OCI-LY7 (cell line): Measurements from ENCODE around the gene PAK5. TPM values are rescaled to one million over a fixed set of nuclear protein-coding genes. Genes with fewer than 3 reads are reported as not detected.

Experiments used
- BruUV-seq: library from RNA; stranded (reverse); fragments of 400-500 nt; replicated peaks from 2 replicates; lab custom pipeline; 2021; lab: Mats Ljungman, UMichigan
- CTCF ChIA-PET: fragments of 300-600 bp; sonication (Branson Sonifier 250); formaldehyde crosslinking; loops from one replicate; lab custom pipeline; 2022; ENCODE audit warnings: antibody characterized with exemption; ENCODE audit not compliant: unreplicated experiment; lab: Charles Lee
- POLR2A ChIA-PET: fragments of 300-600 bp; sonication (Branson Sonifier 250); formaldehyde crosslinking; loops from one replicate; lab custom pipeline; 2022; ENCODE audit warnings: antibody characterized with exemption; lab: Charles Lee
- DNase-seq: peaks from one replicate; pipeline ENCODE4 v3.0.0-alpha.2; 2015; ENCODE audit warnings: low spot score
- H2AFZ ChIP-seq: fragments of 200-600 bp; sonication (generic), shearing (Covaris generic); 2 replicates; pipeline ENCODE4 v1.6.1; 2014; ENCODE audit warnings: mild to moderate bottlenecking, antibody characterized with exemption, low read length, moderate library complexity
- H3K27ac ChIP-seq: fragments of 200-600 bp; sonication (generic); 2 replicates; pipeline ENCODE4 v1.5.1; 2014; ENCODE audit warnings: mixed run types, low read depth, mild to moderate bottlenecking, moderate library complexity, low read length, inconsistent platforms; ENCODE audit not compliant: poor library complexity, severe bottlenecking
- H3K36me3 ChIP-seq: fragments of 200-600 bp; sonication (generic); 2 replicates; pipeline ENCODE4 v1.6.1; 2014; ENCODE audit warnings: mild to moderate bottlenecking, antibody characterized with exemption, low read length, moderate library complexity, mixed read lengths; ENCODE audit not compliant: insufficient read depth
- H3K4me1 ChIP-seq: fragments of 200-600 bp; sonication (generic); 2 replicates; pipeline ENCODE4 v1.5.1; 2014; ENCODE audit warnings: mild to moderate bottlenecking, low read length; ENCODE audit not compliant: insufficient read depth, poor library complexity, severe bottlenecking
- H3K4me2 ChIP-seq: fragments of 200-600 bp; sonication (generic); 2 replicates; pipeline ENCODE4 v1.6.1; 2014; ENCODE audit warnings: mild to moderate bottlenecking, low read length
- H3K4me3 ChIP-seq: fragments of 200-600 bp; sonication (generic); 2 replicates; pipeline ENCODE4 v1.5.1; 2014; ENCODE audit warnings: mild to moderate bottlenecking, low read depth, low read length; ENCODE audit not compliant: poor library complexity, severe bottlenecking
- H3K79me2 ChIP-seq: fragments of 200-600 bp; sonication (generic); 2 replicates; pipeline ENCODE4 v1.6.1; 2016; ENCODE audit warnings: low read depth, mild to moderate bottlenecking, low read length, moderate library complexity, mixed read lengths; ENCODE audit not compliant: insufficient read depth
- H3K9me2 ChIP-seq: fragments of 200-600 bp; sonication (generic); 2 replicates; pipeline ENCODE4 v1.6.1; 2016; ENCODE audit warnings: mild to moderate bottlenecking, low read length, mixed read lengths; ENCODE audit not compliant: insufficient read depth
- H3K9me3 ChIP-seq: fragments of 200-600 bp; sonication (generic); 2 replicates; pipeline ENCODE4 v1.6.1; 2014; ENCODE audit warnings: mild to moderate bottlenecking, mixed run types, low read length, mixed read lengths
- H4K20me1 ChIP-seq: fragments of 200-600 bp; sonication (generic); 2 replicates; pipeline ENCODE4 v1.6.1; 2014; ENCODE audit warnings: mild to moderate bottlenecking, antibody characterized with exemption, low read length, moderate library complexity, mixed read lengths; ENCODE audit not compliant: insufficient read depth
- CTCF ChIP-seq: fragments of 200-600 bp; sonication (generic); conservative IDR thresholded peaks from 2 replicates; pipeline ENCODE4 v1.5.1; 2014; ENCODE audit warnings: mild to moderate bottlenecking, antibody characterized with exemption, low read length, moderate library complexity, mixed read lengths
- EZH2phosphoT487 ChIP-seq: fragments of 200-600 bp; sonication (generic); IDR thresholded peaks from 2 replicates; pipeline ENCODE4 v1.6.1; 2018; ENCODE audit warnings: low read depth, borderline replicate concordance, mild to moderate bottlenecking, mixed run types, antibody characterized with exemption, low read length, moderate library complexity, mixed read lengths
- intact Hi-C: fragments of 100-400 bp; cut with micrococcal nuclease; formaldehyde crosslinking; loops from one replicate; pipeline ENCODE4 v1.10.0; 2022; ENCODE audit not compliant: unreplicated experiment
- total RNA-seq, 2 experiments: library from RNA; depleted of rRNA in 1 of 2; stranded (reverse); fragments of >200 nt in 1 of 2; shearing (Covaris generic) in 1 of 2; gene quantifications; 2 replicates each; pipeline ENCODE4 v1.2.3, GENCODE V29; 2014 to 2022

Gene PAK5
- total RNA-seq, 2 experiments from 2014 or later: not detected

DNA sequence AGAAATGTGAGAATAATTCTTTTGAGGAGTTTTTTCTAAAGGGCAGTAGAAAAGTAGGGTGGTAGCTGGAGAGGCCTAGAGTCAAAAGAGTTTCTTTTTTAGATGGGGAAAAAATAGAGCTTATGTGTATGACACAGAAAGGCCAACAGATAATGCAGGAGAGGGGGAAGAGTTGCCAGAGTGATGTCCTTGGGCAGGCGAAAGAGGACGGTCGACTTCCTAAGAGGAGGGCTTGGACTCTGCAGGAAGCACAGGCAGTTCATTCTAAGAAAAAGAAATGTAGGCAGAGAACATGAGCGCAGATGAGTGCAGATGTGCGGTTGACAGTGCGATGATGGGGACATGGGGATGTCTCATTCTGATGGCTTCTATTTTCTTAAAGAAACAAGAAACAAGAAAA, 68.9 kb downstream of the PAK5 start:
- ChIA-PET CTCF (no interaction called here), POLR2A (interaction anchor here (1.0 kb wide), 1 partner anchor 17 kb away, joined by 3 read pairs; no protein-coding TSS in a partner anchor)
- intact Hi-C loops: no loop called here
- Histone ChIP-seq H3K4me3 (no peak overlapping the region), H3K9me2 (no peaks in the 10 kb centered on the region), H3K4me2 (no peak overlapping the region), H2AFZ (no peak overlapping the region), H3K27ac (no peak overlapping the region), H3K9me3 (no peaks in the 10 kb centered on the region), H3K79me2 (no peaks in the 10 kb centered on the region), H4K20me1 (no peaks in the 10 kb centered on the region), H3K4me1 (no peaks in the 10 kb centered on the region), H3K36me3 (no peaks in the 10 kb centered on the region)
- BruUV-seq: no TSS peak
- TF ChIP-seq CTCF (no peak), EZH2phosphoT487 (no peak)
- no peak for DNase-seq

- ChIA-PET POLR2A (no interaction called here), CTCF (no interaction called here)
- H3K4me3 ChIP-seq: no peak overlapping the region
- BruUV-seq: no TSS peak
- H2AFZ ChIP-seq: no peak overlapping the region
- no peak overlapping the region for H3K27ac ChIP-seq
- no peaks in the 10 kb centered on the region for H4K20me1 ChIP-seq
- H3K4me2 ChIP-seq: no peak overlapping the region
- no peaks in the 10 kb centered on the region for H3K9me3 ChIP-seq
- TF ChIP-seq EZH2phosphoT487: no peak
- TF ChIP-seq CTCF: no peak
- no peak for DNase-seq
- intact Hi-C loops: no loop called here
- H3K79me2 ChIP-seq: no peaks in the 10 kb centered on the region
- no peaks in the 10 kb centered on the region for H3K36me3 ChIP-seq
- H3K4me1 ChIP-seq: no peaks in the 10 kb centered on the region
- H3K9me2 ChIP-seq: no peaks in the 10 kb centered on the region
These were observed 77.4 kb downstream of the PAK5 start for GRCh38 chr20:9761476-9761875.

- Histone ChIP-seq H3K4me1 (no peaks in the 10 kb centered on the region), H4K20me1 (no peaks in the 10 kb centered on the region), H3K4me3 (no peak overlapping the region), H3K9me3 (no peaks in the 10 kb centered on the region), H2AFZ (no peak overlapping the region), H3K36me3 (no peaks in the 10 kb centered on the region), H3K4me2 (no peak overlapping the region), H3K27ac (no peak overlapping the region), H3K9me2 (no peaks in the 10 kb centered on the region), H3K79me2 (no peaks in the 10 kb centered on the region)
- POLR2A ChIA-PET: interaction anchor here (0.6 kb wide), 1 partner anchor 404 kb away, joined by 5 read pairs; no protein-coding TSS in a partner anchor
- CTCF ChIA-PET: no interaction called here
- TF ChIP-seq EZH2phosphoT487 (no peak), CTCF (no peak)
- no TSS peak for BruUV-seq
- DNase-seq: no peak
- intact Hi-C loops: no loop called here
These were observed 79.5 kb downstream of the PAK5 start for GRCh38 chr20:9759392-9759791.
